Measurements from ENCODE around the gene SLC24A4.

Gene SLC24A4

DNA sequence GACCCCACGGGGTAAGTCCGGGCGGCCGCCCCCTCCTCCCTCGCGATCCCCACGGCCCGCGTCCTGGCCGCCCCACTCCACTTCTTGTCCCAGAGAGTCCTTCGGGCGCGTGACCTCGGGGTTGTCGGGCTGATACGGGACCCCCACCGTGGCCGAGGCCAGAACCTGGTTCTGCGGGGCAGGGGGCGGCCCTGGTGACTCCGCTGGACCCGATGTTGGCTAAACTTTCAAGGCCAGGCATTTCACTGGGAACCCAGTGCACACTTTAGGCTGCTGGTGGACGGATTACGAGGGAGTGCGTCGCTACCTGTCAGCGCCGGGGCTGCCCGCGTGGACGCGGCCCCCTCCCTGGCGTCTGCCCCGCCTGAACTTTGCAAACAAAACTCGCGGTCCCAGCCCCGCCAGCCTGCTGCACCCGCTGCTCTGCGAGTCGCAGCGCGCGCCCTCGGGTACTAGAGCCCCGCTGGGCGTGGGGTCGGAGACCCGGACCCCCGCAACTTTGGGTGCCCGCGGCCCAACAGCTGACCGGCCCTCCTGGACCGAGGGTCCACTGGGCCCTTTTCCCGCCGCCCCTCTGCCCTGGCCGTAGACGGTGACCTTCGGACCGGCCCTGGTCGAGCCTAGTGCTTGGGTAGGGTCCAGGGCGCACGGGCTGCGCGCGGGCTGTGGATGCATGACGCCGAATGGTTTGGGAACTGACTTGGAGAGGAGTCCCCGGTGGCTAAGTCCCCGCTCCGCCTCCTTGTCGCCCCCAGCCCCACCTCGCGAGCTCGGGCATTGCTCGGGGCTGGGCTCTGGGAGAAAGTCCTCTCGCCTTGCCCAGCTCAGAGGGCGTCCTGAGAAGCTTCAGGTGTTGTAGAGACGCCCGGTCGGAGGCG is 191.2 kb downstream of the SLC24A4 start:
- Histone ChIP-seq H4K20me1 (ENCODE audit: insufficient read depth, low read length, poor library complexity, severe bottlenecking) (peaks cover 9% of the 10 kb centered on the region), H3K9me2 (replicated peaks; ENCODE audit: low read depth, low read length) (no peaks in the 10 kb centered on the region), H3K27me3 (ENCODE audit: insufficient read depth, low read length, poor library complexity, severe bottlenecking) (peaks cover 7% of the 10 kb centered on the region), H3F3A (ENCODE audit: low read depth) (no peaks in the 10 kb centered on the region), H2AFZ (ENCODE audit: low read length) (peak overlapping the region; percentile 85), H3K9me3 (ENCODE audit: insufficient read depth, low read depth, low read length) (no peaks in the 10 kb centered on the region), H3K79me2 (ENCODE audit: insufficient read depth, low read length) (peaks cover 71% of the 10 kb centered on the region), H3K9ac (ENCODE audit: low read depth, low read length, poor library complexity, severe bottlenecking) (peak overlapping the region; percentile 96), H3K4me2 (ENCODE audit: low read depth, low read length, poor library complexity, severe bottlenecking) (peak overlapping the region; percentile 97), H3K4me3 (ENCODE audit: low read length, poor library complexity, severe bottlenecking) (peak overlapping the region; percentile 96), H3K4me1 (ENCODE audit: insufficient read depth, low read length, poor library complexity, severe bottlenecking) (peaks cover 60% of the 10 kb centered on the region), H3K36me3 (ENCODE audit: insufficient read depth, low read length) (no peaks in the 10 kb centered on the region)
- TF ChIP-seq, protein P1, sequence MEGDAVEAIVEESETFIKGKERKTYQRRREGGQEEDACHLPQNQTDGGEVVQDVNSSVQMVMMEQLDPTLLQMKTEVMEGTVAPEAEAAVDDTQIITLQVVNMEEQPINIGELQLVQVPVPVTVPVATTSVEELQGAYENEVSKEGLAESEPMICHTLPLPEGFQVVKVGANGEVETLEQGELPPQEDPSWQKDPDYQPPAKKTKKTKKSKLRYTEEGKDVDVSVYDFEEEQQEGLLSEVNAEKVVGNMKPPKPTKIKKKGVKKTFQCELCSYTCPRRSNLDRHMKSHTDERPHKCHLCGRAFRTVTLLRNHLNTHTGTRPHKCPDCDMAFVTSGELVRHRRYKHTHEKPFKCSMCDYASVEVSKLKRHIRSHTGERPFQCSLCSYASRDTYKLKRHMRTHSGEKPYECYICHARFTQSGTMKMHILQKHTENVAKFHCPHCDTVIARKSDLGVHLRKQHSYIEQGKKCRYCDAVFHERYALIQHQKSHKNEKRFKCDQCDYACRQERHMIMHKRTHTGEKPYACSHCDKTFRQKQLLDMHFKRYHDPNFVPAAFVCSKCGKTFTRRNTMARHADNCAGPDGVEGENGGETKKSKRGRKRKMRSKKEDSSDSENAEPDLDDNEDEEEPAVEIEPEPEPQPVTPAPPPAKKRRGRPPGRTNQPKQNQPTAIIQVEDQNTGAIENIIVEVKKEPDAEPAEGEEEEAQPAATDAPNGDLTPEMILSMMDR (conservative IDR thresholded peaks at IDR 0.05; ENCODE audit: low read length), result no peak
- TF ChIP-seq EZH2phosphoT487 (IDR thresholded peaks at IDR 0.05; ENCODE audit: borderline replicate concordance), result no peak

DNA sequence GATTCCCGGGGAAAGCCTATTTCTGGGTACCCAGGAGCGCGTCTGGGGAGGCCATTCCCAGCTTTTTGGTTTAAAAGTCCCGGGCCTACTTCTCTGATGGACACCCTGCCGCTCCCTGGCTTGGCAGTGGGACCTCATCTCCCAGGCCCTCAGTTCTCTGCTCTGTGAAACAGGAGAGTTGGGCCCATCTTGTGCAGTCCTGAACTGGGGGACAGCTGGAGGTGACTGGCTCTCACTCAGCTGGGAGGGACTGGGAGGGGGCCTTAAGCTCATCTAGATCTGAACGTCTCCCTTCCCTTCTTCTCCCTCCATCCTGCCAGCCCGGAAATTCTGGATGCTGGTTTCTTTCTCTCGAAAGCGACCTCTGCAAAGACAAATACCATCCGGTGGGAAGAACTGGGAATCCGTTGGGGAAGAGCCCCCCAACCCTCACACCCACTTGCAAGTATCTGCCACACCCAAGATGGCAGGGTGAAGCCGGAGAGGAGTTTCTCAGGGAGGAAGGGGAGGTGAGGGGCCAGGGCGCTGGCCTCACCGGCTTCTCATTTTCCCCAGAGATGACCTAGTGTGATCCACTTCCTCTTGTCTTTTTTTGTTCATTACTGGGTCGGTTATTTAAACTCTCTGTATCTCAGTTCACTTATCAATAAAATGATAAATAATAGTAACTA is 192.0 kb downstream of the SLC24A4 start:
- Histone ChIP-seq H3K9me2 (replicated peaks; ENCODE audit: low read depth, low read length) (no peaks in the 10 kb centered on the region), H3K36me3 (ENCODE audit: insufficient read depth, low read length) (no peaks in the 10 kb centered on the region), H2AFZ (ENCODE audit: low read length) (no peak overlapping the region), H3K9ac (ENCODE audit: low read depth, low read length, poor library complexity, severe bottlenecking) (peak overlapping the region; percentile 96), H3F3A (ENCODE audit: low read depth) (no peaks in the 10 kb centered on the region), H3K27me3 (ENCODE audit: insufficient read depth, low read length, poor library complexity, severe bottlenecking) (peaks cover 7% of the 10 kb centered on the region), H3K9me3 (ENCODE audit: insufficient read depth, low read depth, low read length) (no peaks in the 10 kb centered on the region), H3K4me2 (ENCODE audit: low read depth, low read length, poor library complexity, severe bottlenecking) (peak overlapping the region; percentile 97), H3K4me1 (ENCODE audit: insufficient read depth, low read length, poor library complexity, severe bottlenecking) (peaks cover 68% of the 10 kb centered on the region), H3K79me2 (ENCODE audit: insufficient read depth, low read length) (peaks cover 78% of the 10 kb centered on the region), H4K20me1 (ENCODE audit: insufficient read depth, low read length, poor library complexity, severe bottlenecking) (peaks cover 9% of the 10 kb centered on the region), H3K4me3 (ENCODE audit: low read length, poor library complexity, severe bottlenecking) (peak overlapping the region; percentile 96)
- TF ChIP-seq, protein P1 (conservative IDR thresholded peaks at IDR 0.05; ENCODE audit: low read length), result no peak
- no peak for TF ChIP-seq EZH2phosphoT487 (IDR thresholded peaks at IDR 0.05; ENCODE audit: borderline replicate concordance)

DNA sequence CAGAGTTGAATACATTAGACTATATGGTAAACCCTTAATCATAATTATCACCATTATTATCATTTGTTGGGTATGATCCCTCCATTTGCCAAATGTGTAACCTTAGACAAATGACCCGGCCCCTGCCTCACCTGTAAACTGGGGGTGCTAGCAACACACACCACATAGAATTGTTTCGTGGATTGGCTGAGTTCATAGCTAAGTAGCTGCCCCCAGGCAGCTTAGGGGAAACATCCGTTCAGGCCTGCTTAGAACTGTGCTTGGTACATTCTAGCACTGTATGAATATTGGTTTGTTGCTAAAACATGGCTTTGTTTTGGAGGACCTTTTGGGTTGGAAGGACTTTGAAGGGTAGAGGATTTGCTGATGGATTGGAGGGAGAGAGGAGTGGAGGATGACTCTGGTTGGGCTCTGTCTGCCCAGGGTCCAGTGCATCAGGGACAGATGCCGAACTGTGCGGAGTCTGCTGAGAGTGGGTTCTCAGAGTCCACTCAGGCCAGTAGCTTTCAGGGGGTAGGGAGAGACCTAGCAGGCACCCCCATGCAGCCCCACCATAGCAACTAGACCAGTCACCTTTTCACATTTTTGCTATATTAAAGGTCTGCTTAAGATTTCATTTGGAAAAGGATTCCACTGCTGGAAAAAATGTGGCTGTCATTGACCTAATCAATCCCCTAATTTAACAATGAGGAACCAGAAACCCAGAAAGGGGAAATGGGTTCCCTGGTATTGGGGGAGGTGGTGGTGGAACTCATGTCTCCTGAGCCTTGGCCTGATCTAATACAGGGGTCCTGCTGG is 192.8 kb downstream of the SLC24A4 start:
- peak overlapping the region; percentile 96 for H3K9ac ChIP-seq (ENCODE audit: low read depth, low read length, poor library complexity, severe bottlenecking)
- no peaks in the 10 kb centered on the region for H3K9me2 ChIP-seq (replicated peaks; ENCODE audit: low read depth, low read length)
- H3K36me3 ChIP-seq (ENCODE audit: insufficient read depth, low read length), result no peaks in the 10 kb centered on the region
- peak overlapping the region; percentile 97 for H3K4me2 ChIP-seq (ENCODE audit: low read depth, low read length, poor library complexity, severe bottlenecking)
- no peaks in the 10 kb centered on the region for H3F3A ChIP-seq (ENCODE audit: low read depth)
- H3K79me2 ChIP-seq (ENCODE audit: insufficient read depth, low read length), result peaks cover 86% of the 10 kb centered on the region
- peak overlapping the region; percentile 96 for H3K4me3 ChIP-seq (ENCODE audit: low read length, poor library complexity, severe bottlenecking)
- H4K20me1 ChIP-seq (ENCODE audit: insufficient read depth, low read length, poor library complexity, severe bottlenecking), result peaks cover 9% of the 10 kb centered on the region
- H2AFZ ChIP-seq (ENCODE audit: low read length), result no peak overlapping the region
- no peaks in the 10 kb centered on the region for H3K9me3 ChIP-seq (ENCODE audit: insufficient read depth, low read depth, low read length)
- H3K27me3 ChIP-seq (ENCODE audit: insufficient read depth, low read length, poor library complexity, severe bottlenecking), result peaks cover 7% of the 10 kb centered on the region
- TF ChIP-seq, protein P1 (conservative IDR thresholded peaks at IDR 0.05; ENCODE audit: low read length), result no peak
- peaks cover 75% of the 10 kb centered on the region for H3K4me1 ChIP-seq (ENCODE audit: insufficient read depth, low read length, poor library complexity, severe bottlenecking)
